Effector memory CD8-positive, alpha-beta T cell (primary cell): ENCODE results near the gene RIPOR1.

ENCODE experiments used
- ATAC-seq: fragments of 150-1000 bp; cut with Tn5 transposase; replicated peaks from 2 replicates; pipeline ENCODE4 v1.10.0; 2021; ENCODE audit warnings: mild to moderate bottlenecking, moderate library complexity
- DNase-seq, 3 experiments: peaks; one replicate each; pipeline ENCODE4 v3.0.0; 2021
- H3K27ac Mint-ChIP-seq, 2 donors: one replicate each; pipeline ENCODE4 v1.8.0; 2022; ENCODE audit warnings: mild to moderate bottlenecking in 2 of 2, mixed read lengths in 2 of 2, moderate library complexity in 2 of 2
- H3K27me3 Mint-ChIP-seq, 2 donors: one replicate each; pipeline ENCODE4 v1.8.0; 2022; ENCODE audit warnings: mixed read lengths in 2 of 2
- H3K36me3 Mint-ChIP-seq: one replicate; pipeline ENCODE4 v1.8.0; 2022; ENCODE audit warnings: mild to moderate bottlenecking, moderate library complexity, mixed read lengths; ENCODE audit not compliant: insufficient read depth
- H3K4me1 Mint-ChIP-seq, 2 donors: one replicate each; pipeline ENCODE4 v1.8.0; 2022; ENCODE audit warnings: low read depth in 2 of 2, mixed read lengths in 2 of 2
- H3K4me3 Mint-ChIP-seq, 2 donors: one replicate each; pipeline ENCODE4 v1.8.0; 2022; ENCODE audit warnings: mild to moderate bottlenecking in 2 of 2, mixed read lengths in 2 of 2, moderate library complexity in 2 of 2
- H3K9me3 Mint-ChIP-seq, 2 donors: one replicate each; pipeline ENCODE4 v1.8.0; 2022; ENCODE audit warnings: mixed read lengths in 2 of 2

The RIPOR1 gene

DNA sequence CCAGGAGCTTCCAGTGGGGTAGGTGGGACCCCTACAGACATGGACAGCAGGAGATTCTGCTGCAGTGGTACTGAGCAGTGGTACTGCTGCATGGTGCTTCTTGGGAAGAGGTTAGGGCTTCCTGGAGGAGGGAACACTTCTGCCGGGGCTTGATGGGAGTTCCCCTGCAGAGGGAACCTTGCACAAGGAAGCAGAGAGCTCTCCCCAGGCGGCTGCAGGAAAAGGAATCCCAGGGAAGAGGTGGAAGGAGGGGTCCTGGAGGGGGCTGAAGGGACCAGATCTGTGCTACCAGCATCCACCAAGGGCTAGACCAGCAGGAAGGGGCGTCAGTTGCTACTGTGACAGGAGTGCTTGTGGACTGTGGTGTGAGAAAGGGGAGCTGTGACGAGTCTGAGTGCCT is 10.6 kb downstream of the RIPOR1 start:
- no peaks in the 10 kb centered on the region for H3K27me3 Mint-ChIP-seq
- H3K4me1 Mint-ChIP-seq = peaks cover 35 to 38% of the 10 kb centered on the region in 2 donors
- no peak for DNase-seq
- peak overlapping the region; percentile 84 to 87 for H3K27ac Mint-ChIP-seq
- H3K4me3 Mint-ChIP-seq = peak overlapping the region; percentile 70 to 79
- no peak for ATAC-seq
- H3K9me3 Mint-ChIP-seq = no peaks in the 10 kb centered on the region
- peaks cover 30% of the 10 kb centered on the region for H3K36me3 Mint-ChIP-seq

DNA sequence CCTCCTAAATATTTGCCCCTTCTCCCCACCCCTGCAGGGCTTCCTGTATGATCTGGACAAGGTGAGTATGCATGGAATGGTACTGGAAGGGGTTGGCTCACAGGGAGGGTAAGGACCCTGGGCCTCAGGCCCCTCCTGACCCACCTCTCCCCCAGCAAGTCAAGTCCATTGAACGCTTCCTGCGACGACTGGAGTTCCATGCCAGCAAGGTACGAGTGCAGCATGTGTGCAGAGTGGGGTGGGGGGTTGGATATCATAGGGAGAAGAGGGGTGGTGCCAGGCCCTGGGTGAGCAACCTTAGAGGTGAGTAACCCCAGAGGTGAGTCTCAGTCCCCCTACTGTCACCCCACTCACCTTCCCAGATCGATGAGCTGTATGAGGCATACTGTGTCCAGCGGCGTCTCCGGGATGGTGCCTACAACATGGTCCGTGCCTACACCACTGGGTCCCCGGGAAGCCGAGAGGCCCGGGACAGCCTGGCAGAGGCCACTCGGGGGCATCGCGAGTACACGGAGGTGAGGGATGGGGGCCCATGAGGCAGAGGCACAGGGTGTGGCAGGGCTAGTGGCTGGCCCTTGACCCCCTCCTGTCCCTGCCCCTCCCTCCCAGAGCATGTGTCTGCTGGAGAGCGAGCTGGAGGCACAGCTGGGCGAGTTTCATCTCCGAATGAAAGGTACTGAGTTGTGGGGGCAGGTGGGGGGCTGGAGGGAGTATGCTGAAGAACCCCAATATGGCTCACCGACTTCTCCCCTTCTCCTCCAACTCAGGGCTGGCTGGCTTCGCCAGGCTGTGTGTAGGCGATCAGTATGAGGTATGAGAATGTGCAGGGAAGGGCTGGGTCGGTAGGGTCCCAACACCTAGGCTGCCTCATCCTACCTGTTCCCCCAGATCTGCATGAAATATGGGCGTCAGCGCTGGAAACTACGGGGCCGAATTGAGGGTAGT is 11.3 kb downstream of the RIPOR1 start:
- Mint-ChIP-seq H3K27ac (peak overlapping the region; percentile 84 to 87), H3K4me1 (peaks cover 35 to 40% of the 10 kb centered on the region in 2 donors), H3K4me3 (peak overlapping the region in 1 of 2 donors; percentile 70)

DNA sequence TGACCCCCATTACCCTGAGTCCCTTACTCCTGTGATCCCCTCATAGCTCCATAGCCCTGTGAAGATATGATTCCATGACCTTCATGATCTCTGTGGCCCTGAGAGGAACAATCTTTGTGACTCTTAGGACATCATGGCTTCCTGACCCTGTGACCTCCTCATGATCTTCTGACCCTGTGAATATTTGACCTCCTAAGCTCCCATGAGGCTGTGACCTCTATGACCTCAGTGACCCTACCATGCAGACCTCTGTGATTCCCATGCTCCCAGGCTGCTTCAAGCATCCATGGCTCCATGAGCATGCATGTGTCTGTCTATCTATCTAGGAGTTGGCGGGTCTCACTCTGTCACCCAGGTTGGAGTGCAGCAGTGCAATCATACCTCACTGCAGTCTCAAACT is 12.1 kb downstream of the RIPOR1 start:
- Mint-ChIP-seq H3K9me3 (no peaks in the 10 kb centered on the region), H3K4me3 (no peak overlapping the region), H3K4me1 (peaks cover 35 to 40% of the 10 kb centered on the region in 2 donors), H3K27ac (peak overlapping the region; percentile 5 to 12), H3K36me3 (peaks cover 35% of the 10 kb centered on the region), H3K27me3 (no peaks in the 10 kb centered on the region)
- ATAC-seq (no peak), DNase-seq (no peak)

More for the DNA sequence above, 11.3 kb downstream of the RIPOR1 start:
- DNase-seq (no peak), ATAC-seq (no peak)
- peaks cover 31% of the 10 kb centered on the region for H3K36me3 Mint-ChIP-seq
- H3K9me3 Mint-ChIP-seq = no peaks in the 10 kb centered on the region
- H3K27me3 Mint-ChIP-seq = no peaks in the 10 kb centered on the region

DNA sequence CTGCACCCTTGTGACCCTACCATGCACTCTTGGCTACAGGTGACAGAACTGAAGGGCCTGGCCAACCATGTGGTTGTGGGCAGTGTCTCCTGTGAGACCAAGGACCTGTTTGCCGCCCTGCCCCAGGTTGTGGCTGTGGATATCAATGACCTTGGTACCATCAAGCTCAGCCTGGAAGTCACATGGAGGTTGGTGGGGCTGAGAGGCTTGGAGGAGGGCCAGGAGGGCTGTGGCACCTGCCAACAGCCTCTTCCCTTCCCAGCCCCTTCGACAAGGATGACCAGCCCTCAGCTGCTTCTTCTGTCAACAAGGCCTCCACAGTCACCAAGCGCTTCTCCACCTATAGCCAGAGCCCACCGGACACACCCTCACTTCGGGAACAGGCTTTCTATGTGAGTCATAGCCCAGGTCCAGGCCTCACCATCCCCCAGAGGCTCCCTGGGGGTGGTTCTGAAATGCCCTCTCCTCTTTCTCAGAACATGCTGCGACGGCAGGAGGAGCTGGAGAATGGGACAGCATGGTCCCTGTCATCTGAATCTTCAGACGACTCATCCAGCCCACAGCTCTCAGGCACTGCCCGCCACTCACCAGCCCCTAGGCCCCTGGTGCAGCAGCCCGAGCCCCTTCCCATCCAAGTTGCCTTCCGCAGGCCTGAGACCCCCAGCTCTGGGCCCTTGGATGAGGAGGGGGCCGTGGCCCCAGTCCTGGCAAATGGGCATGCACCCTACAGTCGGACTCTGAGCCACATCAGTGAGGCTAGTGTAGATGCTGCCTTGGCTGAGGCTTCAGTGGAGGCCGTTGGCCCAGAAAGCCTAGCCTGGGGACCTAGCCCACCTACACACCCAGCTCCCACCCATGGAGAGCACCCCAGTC is 13.0 kb downstream of the RIPOR1 start:
- Mint-ChIP-seq H3K4me3 (no peak overlapping the region), H3K36me3 (peaks cover 39% of the 10 kb centered on the region), H3K9me3 (no peaks in the 10 kb centered on the region), H3K4me1 (peaks cover 29 to 36% of the 10 kb centered on the region in 2 donors), H3K27ac (peak overlapping the region; percentile 45 to 46), H3K27me3 (no peaks in the 10 kb centered on the region)
- ATAC-seq = no peak
- no peak for DNase-seq

DNA sequence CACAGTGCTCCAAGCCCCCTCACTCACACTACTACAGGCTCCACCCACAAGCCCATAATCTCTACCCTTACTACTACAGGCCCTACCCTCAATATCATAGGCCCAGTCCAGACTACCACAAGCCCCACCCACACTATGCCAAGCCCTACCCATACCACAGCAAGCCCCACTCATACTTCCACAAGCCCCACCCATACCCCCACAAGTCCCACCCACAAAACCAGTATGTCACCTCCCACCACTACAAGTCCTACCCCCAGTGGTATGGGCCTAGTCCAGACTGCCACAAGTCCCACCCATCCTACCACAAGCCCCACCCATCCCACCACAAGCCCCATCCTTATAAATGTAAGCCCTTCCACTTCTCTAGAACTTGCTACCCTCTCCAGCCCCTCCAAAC is 13.8 kb downstream of the RIPOR1 start:
- Mint-ChIP-seq H3K9me3 (no peaks in the 10 kb centered on the region), H3K27ac (peak overlapping the region; percentile 45 to 46), H3K27me3 (no peaks in the 10 kb centered on the region), H3K4me3 (no peak overlapping the region), H3K36me3 (peaks cover 42% of the 10 kb centered on the region), H3K4me1 (peaks cover 23 to 38% of the 10 kb centered on the region in 2 donors)
- DNase-seq (peak; percentile 77 to 85 (median 79)), ATAC-seq (peak; percentile 82)

DNA sequence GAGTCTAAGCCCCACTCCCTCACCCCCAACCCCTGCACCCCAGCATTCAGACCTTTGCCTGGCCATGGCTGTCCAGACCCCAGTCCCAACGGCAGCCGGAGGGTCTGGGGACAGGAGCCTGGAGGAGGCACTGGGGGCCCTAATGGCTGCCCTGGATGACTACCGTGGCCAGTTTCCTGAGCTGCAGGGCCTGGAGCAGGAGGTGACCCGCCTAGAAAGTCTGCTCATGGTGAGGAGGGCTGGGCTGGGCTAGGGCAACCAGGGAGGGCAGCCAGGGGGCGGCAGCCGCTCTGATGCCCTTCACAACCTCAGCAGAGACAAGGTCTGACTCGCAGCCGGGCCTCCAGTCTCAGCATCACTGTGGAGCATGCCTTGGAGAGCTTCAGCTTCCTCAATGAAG is 14.4 kb downstream of the RIPOR1 start:
- H3K4me3 Mint-ChIP-seq = no peak overlapping the region
- H3K36me3 Mint-ChIP-seq = peaks cover 42% of the 10 kb centered on the region
- no peaks in the 10 kb centered on the region for H3K9me3 Mint-ChIP-seq
- no peak for DNase-seq
- peak overlapping the region; percentile 45 to 46 for H3K27ac Mint-ChIP-seq
- no peaks in the 10 kb centered on the region for H3K27me3 Mint-ChIP-seq
- peaks cover 23 to 43% of the 10 kb centered on the region in 2 donors for H3K4me1 Mint-ChIP-seq
- ATAC-seq = no peak

DNA sequence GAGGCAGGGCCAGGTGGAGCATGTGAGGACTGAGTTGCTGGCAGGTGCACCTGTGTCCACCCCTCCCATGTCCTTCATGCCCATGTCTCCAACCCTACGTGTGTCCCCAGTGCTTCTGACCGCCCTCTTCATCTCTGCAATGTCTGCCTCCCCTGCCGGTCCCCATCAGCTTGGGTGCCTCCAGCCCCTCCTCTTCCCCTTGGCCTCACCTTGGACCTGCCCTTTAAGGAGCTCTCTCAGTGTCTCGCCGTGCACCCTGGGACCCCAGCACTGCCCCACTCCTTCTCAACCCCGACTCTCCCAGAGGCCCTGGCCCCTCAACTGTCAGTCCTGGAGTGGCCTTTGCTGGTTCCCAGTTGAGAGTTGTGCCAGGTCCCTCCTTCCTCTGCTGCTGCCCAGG is 15.0 kb downstream of the RIPOR1 start:
- H3K9me3 Mint-ChIP-seq = no peaks in the 10 kb centered on the region
- no peaks in the 10 kb centered on the region for H3K27me3 Mint-ChIP-seq
- H3K36me3 Mint-ChIP-seq = peaks cover 39% of the 10 kb centered on the region
- peak overlapping the region in 1 of 2 donors; percentile 46 for H3K27ac Mint-ChIP-seq
- no peak for ATAC-seq
- peaks cover 23 to 45% of the 10 kb centered on the region in 2 donors for H3K4me1 Mint-ChIP-seq
- no peak for DNase-seq
- H3K4me3 Mint-ChIP-seq = no peak overlapping the region

DNA sequence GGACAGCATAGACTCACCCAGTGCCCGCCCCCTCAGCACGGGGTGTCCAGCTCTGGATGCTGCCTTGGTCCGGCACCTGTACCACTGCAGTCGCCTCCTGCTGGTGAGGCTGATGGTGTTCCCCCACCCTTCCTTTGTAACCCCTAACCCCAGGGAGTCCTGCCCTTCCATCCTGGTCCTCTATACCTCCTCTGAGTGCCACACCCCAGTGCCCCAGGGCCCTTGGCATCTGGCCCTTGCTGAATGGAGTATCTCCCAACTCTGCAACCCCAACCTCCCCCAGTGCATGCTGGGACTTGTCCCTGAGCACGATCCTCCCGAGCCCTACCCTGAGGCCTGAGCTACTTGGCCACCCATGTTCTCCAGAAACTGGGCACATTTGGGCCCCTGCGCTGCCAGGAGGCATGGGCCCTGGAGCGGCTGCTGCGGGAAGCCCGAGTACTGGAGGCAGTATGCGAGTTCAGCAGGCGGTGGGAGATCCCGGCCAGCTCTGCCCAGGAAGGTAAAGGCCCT is 15.8 kb downstream of the RIPOR1 start:
- ATAC-seq (no peak), DNase-seq (no peak)
- H3K4me1 Mint-ChIP-seq = peaks cover 15 to 37% of the 10 kb centered on the region in 2 donors
- no peaks in the 10 kb centered on the region for H3K9me3 Mint-ChIP-seq
- H3K36me3 Mint-ChIP-seq = peaks cover 35% of the 10 kb centered on the region
- peak overlapping the region in 1 of 2 donors; percentile 46 for H3K27ac Mint-ChIP-seq
- no peak overlapping the region for H3K4me3 Mint-ChIP-seq
- H3K27me3 Mint-ChIP-seq = no peaks in the 10 kb centered on the region

DNA sequence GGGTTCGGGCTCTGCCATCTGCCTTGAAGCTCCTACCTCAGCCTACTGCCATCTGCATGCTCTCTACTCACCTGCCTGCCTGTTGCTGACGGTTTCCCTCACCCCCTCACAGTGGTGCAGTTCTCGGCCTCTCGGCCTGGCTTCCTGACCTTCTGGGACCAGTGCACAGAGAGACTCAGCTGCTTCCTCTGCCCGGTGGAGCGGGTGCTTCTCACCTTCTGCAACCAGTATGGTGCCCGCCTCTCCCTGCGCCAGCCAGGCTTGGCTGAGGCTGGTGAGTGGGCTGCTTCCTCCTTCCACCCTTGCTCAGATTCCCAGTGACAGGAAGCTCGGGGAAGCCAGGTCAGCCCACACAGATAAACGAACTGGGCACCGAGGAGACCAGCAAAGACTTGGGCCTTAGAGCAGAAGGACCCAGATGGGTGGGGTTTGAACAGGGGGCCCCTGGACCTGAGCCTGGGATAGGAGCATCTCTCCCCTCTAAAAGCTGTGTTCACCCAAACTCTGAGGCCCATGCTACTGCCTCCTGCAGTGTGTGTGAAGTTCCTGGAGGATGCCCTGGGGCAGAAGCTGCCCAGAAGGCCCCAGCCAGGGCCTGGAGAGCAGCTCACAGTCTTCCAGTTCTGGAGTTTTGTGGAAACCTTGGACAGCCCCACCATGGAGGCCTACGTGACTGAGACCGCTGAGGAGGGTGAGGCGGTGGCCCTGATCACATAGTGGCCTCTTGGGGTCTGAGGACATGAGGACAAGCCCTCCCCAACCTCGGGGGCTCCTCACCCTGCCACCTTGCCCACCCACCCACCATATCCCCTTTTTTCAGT is 16.4 kb downstream of the RIPOR1 start:
- no peak for ATAC-seq
- no peak overlapping the region for H3K27ac Mint-ChIP-seq
- no peaks in the 10 kb centered on the region for H3K9me3 Mint-ChIP-seq
- H3K36me3 Mint-ChIP-seq = peaks cover 39% of the 10 kb centered on the region
- H3K27me3 Mint-ChIP-seq = no peaks in the 10 kb centered on the region
- no peak for DNase-seq
- H3K4me1 Mint-ChIP-seq = peaks cover 10 to 33% of the 10 kb centered on the region in 2 donors
- no peak overlapping the region for H3K4me3 Mint-ChIP-seq

DNA sequence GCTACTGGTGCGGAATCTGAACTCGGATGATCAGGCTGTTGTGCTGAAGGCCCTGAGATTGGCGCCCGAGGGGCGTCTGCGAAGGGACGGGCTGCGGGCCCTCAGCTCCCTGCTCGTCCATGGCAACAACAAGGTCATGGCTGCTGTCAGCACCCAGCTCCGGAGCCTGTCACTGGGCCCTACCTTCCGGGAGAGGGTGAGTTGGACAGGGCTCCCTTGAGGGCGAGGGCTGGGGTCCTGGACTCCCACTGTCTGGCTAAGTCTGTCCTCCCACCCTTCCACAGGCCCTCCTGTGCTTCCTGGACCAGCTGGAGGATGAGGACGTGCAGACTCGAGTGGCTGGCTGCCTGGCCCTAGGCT is 17.0 kb downstream of the RIPOR1 start:
- Mint-ChIP-seq H3K9me3 (no peaks in the 10 kb centered on the region), H3K27me3 (no peaks in the 10 kb centered on the region), H3K4me1 (peaks cover 10 to 33% of the 10 kb centered on the region in 2 donors), H3K4me3 (no peak overlapping the region), H3K27ac (no peak overlapping the region), H3K36me3 (peaks cover 39% of the 10 kb centered on the region)
- DNase-seq (no peak), ATAC-seq (no peak)

DNA sequence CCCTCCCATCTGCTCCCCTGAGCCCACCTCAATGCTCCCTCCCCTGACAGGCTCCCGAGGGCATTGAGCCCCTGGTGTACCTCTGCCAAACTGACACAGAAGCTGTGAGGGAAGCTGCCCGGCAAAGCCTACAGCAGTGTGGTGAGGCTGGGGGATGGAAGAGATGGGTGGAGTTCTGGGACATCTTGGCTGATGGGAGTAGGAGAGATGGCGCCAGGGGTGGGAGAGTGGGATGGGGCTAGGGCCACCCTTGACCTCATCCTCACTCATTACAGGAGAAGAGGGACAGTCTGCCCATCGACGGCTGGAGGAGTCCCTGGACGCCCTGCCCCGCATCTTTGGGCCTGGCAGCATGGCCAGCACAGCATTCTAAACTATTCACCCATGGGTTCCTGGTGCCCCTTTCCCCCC is 17.5 kb downstream of the RIPOR1 start:
- peaks cover 10 to 32% of the 10 kb centered on the region in 2 donors for H3K4me1 Mint-ChIP-seq
- H3K27ac Mint-ChIP-seq = peak overlapping the region in 1 of 2 donors; percentile 92

DNA sequence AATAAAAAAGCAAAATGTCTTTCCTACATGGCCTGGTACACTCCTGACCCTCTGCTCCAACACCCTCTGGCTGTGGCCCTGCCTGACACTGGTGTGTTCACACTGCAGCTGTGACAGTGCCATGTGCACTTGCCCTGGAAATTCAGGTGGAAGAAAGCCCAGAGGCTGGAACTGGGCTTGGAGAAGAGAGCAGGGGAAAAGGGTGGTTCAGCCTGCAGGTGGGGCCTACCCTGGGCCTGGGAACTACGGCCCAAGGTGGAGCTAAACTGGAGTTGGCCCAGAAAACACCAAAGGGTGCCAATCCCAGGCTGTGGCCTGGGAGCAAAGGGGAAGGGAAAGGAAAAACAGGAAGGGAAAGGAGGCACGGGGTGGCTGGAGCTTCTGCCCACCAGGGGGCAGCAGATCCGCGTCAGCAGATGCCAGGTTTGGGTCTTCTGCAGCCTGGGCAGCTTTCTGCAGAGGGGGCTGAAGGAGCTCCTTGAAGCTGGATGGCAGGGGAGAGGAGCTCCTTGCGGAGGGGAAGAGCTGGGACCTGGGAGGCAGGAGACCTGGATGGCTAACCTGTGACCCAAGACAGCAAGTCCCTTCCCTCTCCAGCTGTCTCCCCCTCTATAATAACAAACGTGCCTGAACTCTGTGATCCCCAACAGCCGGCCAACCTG is 18.3 kb downstream of the RIPOR1 start:
- peaks cover 10 to 32% of the 10 kb centered on the region in 2 donors for H3K4me1 Mint-ChIP-seq
- no peaks in the 10 kb centered on the region for H3K27me3 Mint-ChIP-seq
- no peaks in the 10 kb centered on the region for H3K9me3 Mint-ChIP-seq
- peak overlapping the region in 1 of 2 donors; percentile 22 for H3K4me3 Mint-ChIP-seq
- DNase-seq (peak; percentile 64 to 69 (median 65)), ATAC-seq (peak; percentile 23)
- H3K27ac Mint-ChIP-seq = peak overlapping the region; percentile 58 to 92
- H3K36me3 Mint-ChIP-seq = peaks cover 35% of the 10 kb centered on the region

More for the DNA sequence above, 17.5 kb downstream of the RIPOR1 start:
- no peak for ATAC-seq
- DNase-seq = no peak
- Mint-ChIP-seq H3K4me3 (no peak overlapping the region), H3K36me3 (peaks cover 39% of the 10 kb centered on the region), H3K27me3 (no peaks in the 10 kb centered on the region), H3K9me3 (no peaks in the 10 kb centered on the region)
